Left lobe of liver (tissue), 2 donors: ENCODE measurements around the gene PARD3. TPM values are rescaled to one million over a fixed set of nuclear protein-coding genes. Genes with fewer than 3 reads are reported as not detected.

Experiments used
- ATAC-seq: fragments of 200-7000 bp; cut with Tn5 transposase; one replicate; pipeline ENCODE4 v1.9.1; 2020; ENCODE audit warnings: mild to moderate bottlenecking, moderate library complexity
- DNase-seq: peaks from one replicate; pipeline ENCODE4 v3.0.0-alpha.2; 2020; ENCODE audit warnings: low spot score
- total RNA-seq: library from RNA; stranded (reverse); gene quantifications from one replicate; pipeline ENCODE4 v1.2.1, GENCODE V29; 2021
- donor health status: DM: no; HTN: no; CAD: no; lungs with moderate emphysema.
- donor health status: DM: no; HTN: yes; CAD: no.

PARD3 gene
- total RNA-seq, 1 donor from 2014 or later: 19.1 TPM

- DNase-seq (no peak), ATAC-seq (no peak)
Observed at GRCh38 chr10:34825414-34825813, 10.3 kb upstream of the PARD3 start.

- no peak for DNase-seq
Observed at GRCh38 chr10:34824870-34825269, 9.8 kb upstream of the PARD3 start.

GRCh38 chr10:34821587-34822585, 6.8 kb upstream of the PARD3 start:
- DNase-seq: no peak

More at GRCh38 chr10:34824870-34825269, 9.8 kb upstream of the PARD3 start:
- peak; percentile 79 for ATAC-seq

GRCh38 chr10:34817586-34817985, 2.5 kb upstream of the PARD3 start:
- DNase-seq (no peak), ATAC-seq (no peak)

More at GRCh38 chr10:34821587-34822585, 6.8 kb upstream of the PARD3 start:
- ATAC-seq: no peak

GRCh38 chr10:34817054-34817453, 2.0 kb upstream of the PARD3 start:
- DNase-seq (no peak), ATAC-seq (no peak)

- ATAC-seq: peak; percentile 5
- no peak for DNase-seq
Observed at GRCh38 chr10:34816501-34817002, 1.5 kb upstream of the PARD3 start.

- no peak for DNase-seq
Observed at GRCh38 chr10:34816085-34816496, 995 bp upstream of the PARD3 start.

GRCh38 chr10:34814913-34815184, 247 bp downstream of the PARD3 start:
- DNase-seq (no peak), ATAC-seq (peak; percentile 6)

More at GRCh38 chr10:34816085-34816496, 995 bp upstream of the PARD3 start:
- ATAC-seq: no peak

GRCh38 chr10:34814223-34814912, 728 bp downstream of the PARD3 start:
- DNase-seq: peak; percentile 63
- ATAC-seq: peak; percentile 73

GRCh38 chr10:34813626-34814222, 1.4 kb downstream of the PARD3 start:
- ATAC-seq (peak; percentile 29), DNase-seq (no peak)

GRCh38 chr10:34812771-34813170, 2.3 kb downstream of the PARD3 start:
- DNase-seq: no peak
- no peak for ATAC-seq

- ATAC-seq: no peak
- no peak for DNase-seq
Observed at GRCh38 chr10:34811968-34812514, 3.1 kb downstream of the PARD3 start.

GRCh38 chr10:34811126-34811967, 3.7 kb downstream of the PARD3 start:
- ATAC-seq (no peak), DNase-seq (no peak)

GRCh38 chr10:34809796-34810195, 5.3 kb downstream of the PARD3 start:
- no peak for DNase-seq
- no peak for ATAC-seq

- ATAC-seq (peak; percentile 51), DNase-seq (no peak)
Observed at GRCh38 chr10:34808801-34809745, 6.0 kb downstream of the PARD3 start.

- DNase-seq: no peak
- no peak for ATAC-seq
Observed at GRCh38 chr10:34808336-34808735, 6.8 kb downstream of the PARD3 start.

- DNase-seq (no peak), ATAC-seq (no peak)
Observed at GRCh38 chr10:34804306-34804705, 10.8 kb downstream of the PARD3 start.

- no peak for ATAC-seq
- no peak for DNase-seq
Observed at GRCh38 chr10:34802692-34803091, 12.4 kb downstream of the PARD3 start.
